Parathyroid adenoma (tissue), 2 donors: ENCODE measurements around the gene AP5Z1.

Experiments
- H2AFZ ChIP-seq: fragments of 300-600 bp; sonication (generic); one replicate; pipeline ENCODE4 v1.7.0; 2017; ENCODE audit warnings: antibody characterized with exemption, mild to moderate bottlenecking
- H3K27ac ChIP-seq: fragments of 300-600 bp; sonication (generic); one replicate; pipeline ENCODE4 v1.7.0; 2017
- H3K27me3 ChIP-seq: fragments of 300-600 bp; sonication (generic); one replicate; pipeline ENCODE4 v1.7.0; 2017; ENCODE audit warnings: low read length; ENCODE audit not compliant: control insufficient read depth, insufficient read depth
- H3K36me3 ChIP-seq: fragments of 300-600 bp; sonication (generic); one replicate; pipeline ENCODE4 v1.7.0; 2017; ENCODE audit warnings: low read length; ENCODE audit not compliant: control insufficient read depth, insufficient read depth
- H3K4me1 ChIP-seq: fragments of 300-600 bp; sonication (generic); one replicate; pipeline ENCODE4 v1.7.0; 2017; ENCODE audit warnings: control low read depth
- H3K4me2 ChIP-seq: fragments of 300-600 bp; sonication (generic); one replicate; pipeline ENCODE4 v1.7.0; 2017; ENCODE audit warnings: low read length
- H3K4me3 ChIP-seq: fragments of 300-600 bp; sonication (generic); one replicate; pipeline ENCODE4 v1.7.0; 2017; ENCODE audit warnings: low read depth, low read length
- H3K79me2 ChIP-seq: fragments of 300-600 bp; sonication (generic); one replicate; pipeline ENCODE4 v1.7.0; 2017; ENCODE audit warnings: control low read depth
- H3K9ac ChIP-seq: fragments of 300-600 bp; sonication (generic); one replicate; pipeline ENCODE4 v1.7.0; 2017; ENCODE audit warnings: mild to moderate bottlenecking
- H3K9me3 ChIP-seq: fragments of 300-600 bp; sonication (generic); one replicate; pipeline ENCODE4 v1.7.0; 2017; ENCODE audit warnings: low read length; ENCODE audit not compliant: control insufficient read depth
- CTCF ChIP-seq: fragments of 300-600 bp; sonication (generic); IDR thresholded peaks from one replicate; pipeline ENCODE4 v1.7.0; 2017; ENCODE audit warnings: antibody characterized with exemption, mild to moderate bottlenecking
- donor health status: primary hyperparathyroidism.

AP5Z1 gene

DNA sequence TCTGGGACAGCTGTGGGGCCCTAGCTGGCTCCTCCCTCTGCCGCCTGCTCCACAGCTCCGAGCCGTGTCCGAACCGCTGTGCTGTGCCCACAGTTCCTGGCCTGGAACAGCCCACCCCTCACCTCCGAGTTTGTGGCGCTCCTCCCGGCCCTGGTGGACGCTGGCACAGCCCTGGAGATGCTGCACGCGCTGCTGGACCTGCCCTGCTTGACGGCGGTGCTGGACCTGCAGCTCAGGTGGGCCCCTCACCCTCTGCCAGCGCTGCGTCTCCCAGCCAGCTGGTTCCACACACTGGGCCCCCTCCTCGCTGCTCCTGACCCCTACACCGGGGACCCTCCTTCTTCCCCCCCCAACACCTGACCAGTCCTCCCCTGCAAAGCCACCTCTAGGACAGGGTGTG lies 12.1 kb downstream of the AP5Z1 start:
- no peaks in the 10 kb centered on the region for H3K36me3 ChIP-seq
- H3K4me1 ChIP-seq = no peaks in the 10 kb centered on the region

GRCh38 chr7:4787947-4788626 lies 12.7 kb downstream of the AP5Z1 start:
- Histone ChIP-seq H3K4me1 (no peaks in the 10 kb centered on the region), H3K79me2 (no peaks in the 10 kb centered on the region), H3K9me3 (no peaks in the 10 kb centered on the region), H2AFZ (no peak overlapping the region), H3K36me3 (no peaks in the 10 kb centered on the region), H3K4me3 (no peak overlapping the region), H3K27ac (no peak overlapping the region), H3K9ac (no peak overlapping the region), H3K27me3 (no peaks in the 10 kb centered on the region), H3K4me2 (no peak overlapping the region)
- no peak for TF ChIP-seq CTCF

More for the DNA sequence above, 12.1 kb downstream of the AP5Z1 start:
- no peak for TF ChIP-seq CTCF
- Histone ChIP-seq H3K79me2 (no peaks in the 10 kb centered on the region), H3K4me2 (no peak overlapping the region), H3K27me3 (no peaks in the 10 kb centered on the region), H3K27ac (no peak overlapping the region), H3K4me3 (no peak overlapping the region), H3K9ac (no peak overlapping the region), H3K9me3 (no peaks in the 10 kb centered on the region), H2AFZ (no peak overlapping the region)

DNA sequence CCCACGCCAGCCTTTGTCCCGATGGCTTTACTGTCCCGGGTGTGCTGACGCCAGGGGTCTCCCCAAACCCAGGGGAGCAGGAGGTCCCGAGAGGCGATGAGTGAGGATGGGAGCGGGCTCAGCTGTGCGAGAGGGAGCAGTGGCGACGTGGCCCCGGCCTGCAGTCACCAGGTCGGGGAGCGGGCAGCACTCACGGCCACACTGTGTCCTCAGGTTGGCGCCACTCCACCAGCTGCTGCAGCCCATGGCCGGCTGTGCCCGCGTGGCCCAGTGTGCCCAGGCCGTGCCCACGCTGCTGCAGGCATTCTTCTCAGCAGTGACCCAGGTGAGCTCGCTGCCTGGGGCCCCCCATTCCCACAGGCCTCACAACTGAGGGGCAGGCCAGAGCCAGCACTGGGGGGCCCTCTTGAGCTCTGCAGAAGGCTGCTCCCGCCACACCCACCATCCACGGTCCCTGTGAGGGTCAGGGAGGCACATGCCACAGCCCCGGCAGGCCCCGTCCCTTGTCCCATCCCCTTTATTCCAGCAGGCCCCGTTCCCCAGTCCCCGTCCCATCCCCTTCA lies 13.3 kb downstream of the AP5Z1 start:
- no peak overlapping the region for H3K9ac ChIP-seq
- no peaks in the 10 kb centered on the region for H3K79me2 ChIP-seq
- no peaks in the 10 kb centered on the region for H3K36me3 ChIP-seq
- H2AFZ ChIP-seq = no peak overlapping the region
- H3K27ac ChIP-seq = no peak overlapping the region
- no peaks in the 10 kb centered on the region for H3K4me1 ChIP-seq
- H3K9me3 ChIP-seq = no peaks in the 10 kb centered on the region
- H3K4me2 ChIP-seq = no peak overlapping the region
- no peak overlapping the region for H3K4me3 ChIP-seq
- no peaks in the 10 kb centered on the region for H3K27me3 ChIP-seq
- TF ChIP-seq CTCF = no peak

GRCh38 chr7:4789194-4790077 lies 14.0 kb downstream of the AP5Z1 start:
- no peaks in the 10 kb centered on the region for H3K36me3 ChIP-seq
- no peaks in the 10 kb centered on the region for H3K9me3 ChIP-seq
- H3K4me3 ChIP-seq = no peak overlapping the region
- no peaks in the 10 kb centered on the region for H3K79me2 ChIP-seq
- no peak overlapping the region for H3K4me2 ChIP-seq
- H3K4me1 ChIP-seq = no peaks in the 10 kb centered on the region
- no peak overlapping the region for H2AFZ ChIP-seq
- H3K27me3 ChIP-seq = no peaks in the 10 kb centered on the region
- H3K9ac ChIP-seq = no peak overlapping the region
- no peak for TF ChIP-seq CTCF
- no peak overlapping the region for H3K27ac ChIP-seq
